Measurements from ENCODE around the gene UBQLN1.
"Not testable (repeated sequence)": the region's sequence is repeated elsewhere in the genome, so short reads cannot be mapped to it uniquely, and the experiment has no call there.

The UBQLN1 gene

DNA sequence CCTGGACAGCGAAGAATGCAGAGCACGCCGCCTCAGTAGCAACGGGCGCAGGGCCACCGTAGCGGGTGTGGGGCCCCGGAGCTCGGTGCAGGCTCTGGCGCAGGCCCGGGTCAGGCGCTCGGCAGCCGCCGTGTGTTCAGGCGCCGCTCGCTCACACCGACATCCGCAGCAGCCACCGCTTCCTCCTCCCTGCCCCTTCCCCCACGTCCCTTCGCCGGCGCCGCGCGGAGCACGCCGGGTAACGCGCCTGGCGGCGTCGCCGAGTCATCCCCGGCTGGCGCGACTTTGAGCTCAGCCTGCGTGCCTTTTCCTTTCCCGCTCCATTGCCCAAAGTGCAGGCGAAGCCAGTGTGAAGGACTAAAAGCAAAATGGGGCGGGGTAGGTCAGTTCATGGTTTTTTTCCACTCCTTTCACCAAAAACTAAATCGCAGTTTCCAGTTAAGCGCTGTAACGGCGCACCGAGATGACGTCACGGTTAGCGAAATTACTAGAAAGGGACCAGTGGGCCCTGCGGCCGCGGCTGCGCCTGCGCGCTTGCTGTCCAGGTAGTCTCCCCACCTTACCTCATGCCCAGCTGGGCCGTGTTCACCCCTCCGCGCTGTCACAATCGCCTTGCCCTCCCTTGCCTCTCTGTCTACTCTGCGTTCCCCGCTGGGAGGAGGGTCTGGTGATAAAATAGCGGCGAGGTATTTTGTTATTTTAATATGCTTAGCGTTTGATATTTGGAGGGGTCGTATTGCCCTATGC, at the start of gene UBQLN1:
UBQLN1 (minus strand) TSS at position 191 of the 747 bp plus-strand sequence. CDS start 279 bp downstream, outside the sequence.
- TF ChIP-seq, protein P1, sequence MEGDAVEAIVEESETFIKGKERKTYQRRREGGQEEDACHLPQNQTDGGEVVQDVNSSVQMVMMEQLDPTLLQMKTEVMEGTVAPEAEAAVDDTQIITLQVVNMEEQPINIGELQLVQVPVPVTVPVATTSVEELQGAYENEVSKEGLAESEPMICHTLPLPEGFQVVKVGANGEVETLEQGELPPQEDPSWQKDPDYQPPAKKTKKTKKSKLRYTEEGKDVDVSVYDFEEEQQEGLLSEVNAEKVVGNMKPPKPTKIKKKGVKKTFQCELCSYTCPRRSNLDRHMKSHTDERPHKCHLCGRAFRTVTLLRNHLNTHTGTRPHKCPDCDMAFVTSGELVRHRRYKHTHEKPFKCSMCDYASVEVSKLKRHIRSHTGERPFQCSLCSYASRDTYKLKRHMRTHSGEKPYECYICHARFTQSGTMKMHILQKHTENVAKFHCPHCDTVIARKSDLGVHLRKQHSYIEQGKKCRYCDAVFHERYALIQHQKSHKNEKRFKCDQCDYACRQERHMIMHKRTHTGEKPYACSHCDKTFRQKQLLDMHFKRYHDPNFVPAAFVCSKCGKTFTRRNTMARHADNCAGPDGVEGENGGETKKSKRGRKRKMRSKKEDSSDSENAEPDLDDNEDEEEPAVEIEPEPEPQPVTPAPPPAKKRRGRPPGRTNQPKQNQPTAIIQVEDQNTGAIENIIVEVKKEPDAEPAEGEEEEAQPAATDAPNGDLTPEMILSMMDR (IDR thresholded peaks at IDR 0.05; ENCODE audit: borderline replicate concordance, insufficient read depth, low read depth, low read length) = no peak
- peak within 1 kb of the TSS; percentile 71 for H3K4me3 ChIP-seq (ENCODE audit: low read depth, low read length)

DNA sequence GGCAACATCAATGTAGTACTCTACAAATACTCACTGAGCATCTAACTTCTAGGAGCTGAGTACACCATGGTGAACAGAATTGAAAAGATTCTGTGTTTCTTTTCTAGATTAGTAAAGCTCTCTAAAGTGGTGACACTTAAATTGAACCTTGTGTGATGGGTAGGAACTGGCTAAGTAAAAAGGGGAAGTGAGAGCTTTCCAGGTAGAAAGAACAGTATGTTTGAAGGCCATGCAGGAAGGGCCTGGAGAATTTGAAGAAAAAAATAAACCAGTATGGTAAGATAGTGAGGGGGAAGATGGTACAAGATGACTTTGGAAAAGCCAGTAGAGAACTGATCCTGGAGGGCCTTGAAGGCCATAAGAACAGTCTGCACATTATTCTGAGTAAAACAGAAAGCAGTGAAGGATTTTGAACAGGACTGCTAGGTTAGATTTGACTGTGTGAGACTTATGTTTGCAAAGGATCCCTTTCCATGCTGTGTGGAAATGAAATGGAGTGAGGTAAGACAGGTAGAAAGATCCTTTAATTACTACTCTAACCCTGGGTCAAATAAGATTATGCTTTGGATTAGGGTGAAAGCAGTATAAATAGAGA, 46.7 kb upstream of the UBQLN1 start:
- no peak overlapping the region for H3K4me3 ChIP-seq (ENCODE audit: low read depth, low read length)
- TF ChIP-seq, protein P1 (IDR thresholded peaks at IDR 0.05; ENCODE audit: borderline replicate concordance, insufficient read depth, low read depth, low read length) = no peak

DNA sequence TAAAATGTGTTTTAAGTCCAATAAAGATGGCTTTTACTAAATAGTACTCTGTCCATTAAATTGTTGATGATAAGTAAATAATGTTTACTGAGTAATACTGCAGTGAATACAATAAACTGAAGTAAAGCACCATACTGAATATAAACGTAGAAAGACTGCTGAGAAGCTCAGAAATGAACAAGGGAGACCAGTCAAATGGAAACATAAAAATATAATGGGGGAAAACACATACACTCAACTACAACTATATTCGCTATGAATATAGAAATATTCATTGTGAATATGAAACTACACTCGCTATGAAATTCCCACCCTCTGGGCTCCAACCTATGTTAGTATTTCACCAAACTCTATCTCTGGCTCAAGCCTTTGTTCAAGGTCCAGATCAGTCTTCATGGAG, 41.9 kb upstream of the UBQLN1 start:
- TF ChIP-seq, protein P1 (IDR thresholded peaks at IDR 0.05; ENCODE audit: borderline replicate concordance, insufficient read depth, low read depth, low read length) = no peak
- H3K4me3 ChIP-seq (ENCODE audit: low read depth, low read length) = no peak overlapping the region

DNA sequence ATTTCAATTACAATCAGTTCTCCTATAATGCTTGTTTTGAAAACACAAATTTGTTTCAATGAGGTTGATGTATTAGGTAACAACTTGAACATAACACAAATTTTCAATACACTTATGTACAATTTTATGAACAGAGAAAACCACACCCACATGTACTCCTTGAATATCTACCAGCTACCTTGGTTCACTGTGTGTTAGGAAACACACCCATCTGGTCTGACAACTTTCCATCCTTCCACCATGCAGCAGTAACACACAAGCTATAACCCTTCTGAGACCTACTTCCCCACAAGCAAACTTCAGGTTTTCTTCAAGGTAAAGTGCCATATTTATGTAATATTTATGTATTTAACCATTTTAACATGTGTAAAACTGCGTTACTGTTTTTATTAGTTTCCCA, 36.4 kb upstream of the UBQLN1 start:
- TF ChIP-seq, protein P1 (IDR thresholded peaks at IDR 0.05; ENCODE audit: borderline replicate concordance, insufficient read depth, low read depth, low read length) = no peak
- H3K4me3 ChIP-seq (ENCODE audit: low read depth, low read length) = no peak overlapping the region

DNA sequence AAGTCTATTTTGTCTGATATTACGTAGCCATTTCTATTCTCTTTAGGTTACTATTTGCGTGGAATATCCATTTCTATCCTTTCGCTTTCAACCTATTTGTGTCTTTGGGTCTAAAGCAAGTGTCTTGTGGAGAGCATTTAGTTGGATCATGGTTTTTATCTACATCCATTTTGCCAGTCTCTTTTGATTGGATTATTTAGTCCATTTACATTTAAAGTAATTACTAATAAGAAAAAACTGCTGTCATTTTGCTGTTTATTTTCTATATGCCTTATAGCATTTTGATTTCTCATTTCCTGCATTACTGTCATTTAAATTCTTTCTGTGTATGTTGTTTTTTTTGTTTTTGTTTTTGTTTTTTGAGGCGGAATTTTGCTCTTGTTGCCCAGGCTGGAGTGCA, 26.0 kb upstream of the UBQLN1 start:
- TF ChIP-seq, protein P1 (IDR thresholded peaks at IDR 0.05; ENCODE audit: borderline replicate concordance, insufficient read depth, low read depth, low read length) = no peak
- H3K4me3 ChIP-seq (ENCODE audit: low read depth, low read length) = no peak overlapping the region

DNA sequence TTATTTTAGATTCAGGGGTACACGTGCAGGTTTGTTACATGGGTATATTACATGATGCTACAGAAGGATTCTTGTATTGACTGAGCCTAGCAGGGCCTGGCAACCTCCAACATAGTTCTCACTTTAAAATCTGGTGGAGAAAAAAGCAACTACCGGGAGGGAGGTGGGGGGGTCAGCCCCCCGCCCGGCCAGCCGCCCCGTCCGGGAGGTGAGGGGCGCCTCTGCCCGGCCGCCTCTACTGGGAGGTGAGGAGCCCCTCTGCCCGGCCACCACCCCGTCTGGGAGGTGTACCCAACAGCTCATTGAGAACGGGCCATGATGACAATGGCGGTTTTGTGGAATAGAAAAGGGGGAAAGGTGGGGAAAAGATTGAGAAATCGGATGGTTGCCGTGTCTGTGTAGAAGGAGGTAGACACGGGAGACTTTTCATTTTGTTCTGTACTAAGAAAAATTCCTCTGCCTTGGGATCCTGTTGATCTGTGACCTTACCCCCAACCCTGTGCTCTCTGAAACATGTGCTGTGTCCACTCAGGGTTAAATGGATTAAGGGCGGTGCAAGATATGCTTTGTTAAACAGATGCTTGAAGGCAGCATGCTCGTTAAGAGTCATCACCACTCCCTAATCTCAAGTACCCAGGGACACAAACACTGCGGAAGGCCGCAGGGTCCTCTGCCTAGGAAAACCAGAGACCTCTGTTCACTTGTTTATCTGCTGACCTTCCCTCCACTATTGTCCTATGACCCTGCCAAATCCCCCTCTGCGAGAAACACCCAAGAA, 21.0 kb upstream of the UBQLN1 start:
- H3K4me3 ChIP-seq (ENCODE audit: low read depth, low read length) = not testable (repeated sequence)

DNA sequence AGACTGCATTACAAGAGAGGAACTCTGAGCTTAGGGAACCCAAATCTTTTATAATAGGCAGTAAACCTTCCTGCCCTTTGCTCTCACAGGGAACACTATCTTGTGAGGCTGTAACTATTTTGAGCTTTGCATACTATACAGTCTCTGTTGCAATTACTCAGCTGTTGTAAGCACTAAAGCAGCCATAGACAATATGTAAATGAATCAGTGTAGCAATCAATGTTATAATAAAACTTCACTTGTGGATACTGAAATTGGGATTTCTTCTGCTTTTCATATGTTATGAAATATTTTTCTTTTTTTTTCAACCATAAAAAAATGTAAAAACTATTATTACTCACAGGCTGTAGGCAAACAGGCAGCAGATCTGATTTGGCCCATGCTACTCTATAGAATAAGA, 16.7 kb upstream of the UBQLN1 start:
- TF ChIP-seq, protein P1 (IDR thresholded peaks at IDR 0.05; ENCODE audit: borderline replicate concordance, insufficient read depth, low read depth, low read length) = no peak
- no peak overlapping the region for H3K4me3 ChIP-seq (ENCODE audit: low read depth, low read length)

All from GM12875 (cell line).